22Rv1 (cell line): Measurements from ENCODE around the gene NOTCH2.

Experiments used
- H3K27ac ChIP-seq: fragments of 450-650 bp; 2 replicates; pipeline ENCODE4 v1.5.1; 2017
- CTCF ChIP-seq: fragments of 450-650 bp; IDR thresholded peaks from 2 replicates; pipeline ENCODE4 v1.5.1; 2017; ENCODE audit warnings: mild to moderate bottlenecking
- ZFX ChIP-seq: fragments of 450-650 bp; IDR thresholded peaks from 2 replicates; pipeline ENCODE4 v1.6.1; 2017; ENCODE audit warnings: antibody characterized with exemption, borderline replicate concordance

NOTCH2 gene

GRCh38 chr1:119924948-119925898, 144.2 kb downstream of the NOTCH2 start:
- TF ChIP-seq CTCF (no peak), ZFX (no peak)
- no peak overlapping the region for H3K27ac ChIP-seq

GRCh38 chr1:119920104-119920968, 149.1 kb downstream of the NOTCH2 start:
- TF ChIP-seq ZFX (no peak), CTCF (no peak)
- H3K27ac ChIP-seq, result no peak overlapping the region

GRCh38 chr1:119919241-119919640, 150.2 kb downstream of the NOTCH2 start:
- TF ChIP-seq CTCF, result no peak
- no peak for TF ChIP-seq ZFX
- H3K27ac ChIP-seq, result no peak overlapping the region

GRCh38 chr1:119918301-119918700, 151.2 kb downstream of the NOTCH2 start:
- TF ChIP-seq CTCF (no peak), ZFX (no peak)
- no peak overlapping the region for H3K27ac ChIP-seq

GRCh38 chr1:119917304-119918055, 152.0 kb downstream of the NOTCH2 start:
- H3K27ac ChIP-seq, result no peak overlapping the region
- TF ChIP-seq CTCF (no peak), ZFX (no peak)

- TF ChIP-seq CTCF, result no peak
- TF ChIP-seq ZFX, result no peak
- H3K27ac ChIP-seq, result no peak overlapping the region
Observed at GRCh38 chr1:119915517-119915916, 153.9 kb downstream of the NOTCH2 start.
